Measurements from ENCODE around the gene ASTL.

- TF ChIP-seq, protein P1, sequence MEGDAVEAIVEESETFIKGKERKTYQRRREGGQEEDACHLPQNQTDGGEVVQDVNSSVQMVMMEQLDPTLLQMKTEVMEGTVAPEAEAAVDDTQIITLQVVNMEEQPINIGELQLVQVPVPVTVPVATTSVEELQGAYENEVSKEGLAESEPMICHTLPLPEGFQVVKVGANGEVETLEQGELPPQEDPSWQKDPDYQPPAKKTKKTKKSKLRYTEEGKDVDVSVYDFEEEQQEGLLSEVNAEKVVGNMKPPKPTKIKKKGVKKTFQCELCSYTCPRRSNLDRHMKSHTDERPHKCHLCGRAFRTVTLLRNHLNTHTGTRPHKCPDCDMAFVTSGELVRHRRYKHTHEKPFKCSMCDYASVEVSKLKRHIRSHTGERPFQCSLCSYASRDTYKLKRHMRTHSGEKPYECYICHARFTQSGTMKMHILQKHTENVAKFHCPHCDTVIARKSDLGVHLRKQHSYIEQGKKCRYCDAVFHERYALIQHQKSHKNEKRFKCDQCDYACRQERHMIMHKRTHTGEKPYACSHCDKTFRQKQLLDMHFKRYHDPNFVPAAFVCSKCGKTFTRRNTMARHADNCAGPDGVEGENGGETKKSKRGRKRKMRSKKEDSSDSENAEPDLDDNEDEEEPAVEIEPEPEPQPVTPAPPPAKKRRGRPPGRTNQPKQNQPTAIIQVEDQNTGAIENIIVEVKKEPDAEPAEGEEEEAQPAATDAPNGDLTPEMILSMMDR (IDR thresholded peaks at IDR 0.05 in 4 of 5, conservative IDR thresholded peaks at IDR 0.05 in 1 of 5): no peak
- no peak for TF ChIP-seq POLR2A (IDR thresholded peaks at IDR 0.05)
Observed at GRCh38 chr2:96075199-96075771, 63.0 kb downstream of the ASTL start.

Data from gastrocnemius medialis (tissue), 4 donors.